ENCODE results near the gene CRHR2. TPM values are rescaled to one million over a fixed set of nuclear protein-coding genes. Genes with fewer than 3 reads are reported as not detected.

Gene CRHR2
- total and polyA plus RNA-seq, 8 donors, result 0.06 to 0.79 (median 0.50) TPM

- TF ChIP-seq, protein P1, sequence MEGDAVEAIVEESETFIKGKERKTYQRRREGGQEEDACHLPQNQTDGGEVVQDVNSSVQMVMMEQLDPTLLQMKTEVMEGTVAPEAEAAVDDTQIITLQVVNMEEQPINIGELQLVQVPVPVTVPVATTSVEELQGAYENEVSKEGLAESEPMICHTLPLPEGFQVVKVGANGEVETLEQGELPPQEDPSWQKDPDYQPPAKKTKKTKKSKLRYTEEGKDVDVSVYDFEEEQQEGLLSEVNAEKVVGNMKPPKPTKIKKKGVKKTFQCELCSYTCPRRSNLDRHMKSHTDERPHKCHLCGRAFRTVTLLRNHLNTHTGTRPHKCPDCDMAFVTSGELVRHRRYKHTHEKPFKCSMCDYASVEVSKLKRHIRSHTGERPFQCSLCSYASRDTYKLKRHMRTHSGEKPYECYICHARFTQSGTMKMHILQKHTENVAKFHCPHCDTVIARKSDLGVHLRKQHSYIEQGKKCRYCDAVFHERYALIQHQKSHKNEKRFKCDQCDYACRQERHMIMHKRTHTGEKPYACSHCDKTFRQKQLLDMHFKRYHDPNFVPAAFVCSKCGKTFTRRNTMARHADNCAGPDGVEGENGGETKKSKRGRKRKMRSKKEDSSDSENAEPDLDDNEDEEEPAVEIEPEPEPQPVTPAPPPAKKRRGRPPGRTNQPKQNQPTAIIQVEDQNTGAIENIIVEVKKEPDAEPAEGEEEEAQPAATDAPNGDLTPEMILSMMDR (IDR thresholded peaks at IDR 0.05), result no peak
- Histone ChIP-seq H3K36me3 (peaks cover 0 to 31% (median 14%) of the 10 kb centered on the region in 3 donors), H3K4me1 (peaks cover 0 to 3% (median 0%) of the 10 kb centered on the region in 3 donors), H3K4me3 (no peak overlapping the region), H3K27me3 (no peaks in the 10 kb centered on the region), H3K27ac (no peak overlapping the region), H3K9me3 (no peaks in the 10 kb centered on the region)
- FAIRE-seq (no peak), ATAC-seq (no peak), DNase-seq (no peak)
- 85 to 88% methylated on average over 4 of the region's 4 CpGs for WGBS, 2 donors
- intact Hi-C loops (cut with DNase I), result no loop called here
These were observed 68.6 kb downstream of the CRHR2 start for GRCh38 chr7:30613366-30614325.

DNA sequence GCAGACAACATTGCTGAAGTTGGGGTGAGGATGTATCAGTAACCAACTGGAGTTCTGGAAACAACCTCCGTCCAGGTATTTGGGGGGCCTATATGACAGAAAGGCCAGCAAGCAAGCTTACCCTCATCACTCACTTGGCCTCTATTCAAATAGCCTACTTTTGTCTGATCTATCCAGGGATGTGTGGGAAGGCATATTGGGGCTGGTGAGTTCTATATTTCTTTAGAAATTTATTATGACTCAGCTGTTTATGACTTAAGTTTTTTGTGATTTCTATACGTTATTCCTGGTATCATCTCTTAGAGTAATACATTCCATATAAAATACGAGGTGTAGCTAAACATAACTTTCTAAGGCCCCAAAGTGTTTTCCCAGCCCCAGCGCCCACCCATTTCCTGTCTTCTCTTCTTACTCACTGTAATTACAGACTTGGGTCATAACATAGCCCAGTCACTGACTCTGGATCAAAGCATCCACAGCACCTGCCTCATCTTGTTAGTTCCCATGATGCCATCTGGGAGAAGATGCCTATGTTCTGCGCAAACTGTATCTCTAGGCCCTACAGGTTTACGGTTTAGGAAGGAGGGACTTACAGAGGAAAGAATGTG, 69.5 kb downstream of the CRHR2 start:
- H3K4me1 ChIP-seq, result peaks cover 0 to 3% (median 0%) of the 10 kb centered on the region in 3 donors
- no peak overlapping the region for H3K4me3 ChIP-seq
- peaks cover 0 to 31% (median 14%) of the 10 kb centered on the region in 3 donors for H3K36me3 ChIP-seq
- intact Hi-C loops (cut with DNase I), result no loop called here
- 86 to 94% methylated on average over 6 of the region's 6 CpGs for WGBS, 2 donors
- FAIRE-seq (no peak), DNase-seq (no peak), ATAC-seq (no peak)
- H3K27ac ChIP-seq, result no peak overlapping the region
- no peaks in the 10 kb centered on the region for H3K9me3 ChIP-seq
- TF ChIP-seq, protein P1 (IDR thresholded peaks at IDR 0.05), result no peak
- no peaks in the 10 kb centered on the region for H3K27me3 ChIP-seq

DNA sequence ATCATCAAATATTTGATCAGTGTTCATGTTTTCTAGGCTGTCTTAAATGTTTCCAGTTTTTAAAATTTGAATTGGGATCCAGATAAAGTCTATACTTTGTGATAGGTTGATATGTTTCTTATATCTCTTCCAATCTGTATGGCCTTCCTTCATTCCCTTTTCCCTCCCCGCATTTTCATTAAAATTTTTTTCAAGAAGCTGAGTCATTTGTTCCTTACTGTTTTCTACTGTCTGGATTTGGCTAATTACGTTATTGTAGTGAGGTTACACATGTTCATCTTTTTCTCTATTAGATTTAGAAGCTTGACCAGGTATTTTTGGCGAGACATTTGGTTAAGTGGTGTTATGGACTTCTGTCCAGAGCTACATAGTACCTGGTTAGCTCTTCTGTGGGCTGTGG, 76.4 kb downstream of the CRHR2 start:
- H3K27me3 ChIP-seq, result no peaks in the 10 kb centered on the region
- no peak for ATAC-seq
- H3K9me3 ChIP-seq, result no peaks in the 10 kb centered on the region
- peaks cover 0 to 40% (median 9%) of the 10 kb centered on the region in 3 donors for H3K36me3 ChIP-seq
- TF ChIP-seq, protein P1 (IDR thresholded peaks at IDR 0.05), result no peak
- H3K4me3 ChIP-seq, result no peak overlapping the region
- intact Hi-C loops (cut with DNase I), result no loop called here
- H3K27ac ChIP-seq, result no peak overlapping the region
- FAIRE-seq, result no peak
- 95% methylated on average over 3 of the region's 3 CpGs for WGBS, 2 donors
- no peaks in the 10 kb centered on the region for H3K4me1 ChIP-seq
- no peak for DNase-seq

DNA sequence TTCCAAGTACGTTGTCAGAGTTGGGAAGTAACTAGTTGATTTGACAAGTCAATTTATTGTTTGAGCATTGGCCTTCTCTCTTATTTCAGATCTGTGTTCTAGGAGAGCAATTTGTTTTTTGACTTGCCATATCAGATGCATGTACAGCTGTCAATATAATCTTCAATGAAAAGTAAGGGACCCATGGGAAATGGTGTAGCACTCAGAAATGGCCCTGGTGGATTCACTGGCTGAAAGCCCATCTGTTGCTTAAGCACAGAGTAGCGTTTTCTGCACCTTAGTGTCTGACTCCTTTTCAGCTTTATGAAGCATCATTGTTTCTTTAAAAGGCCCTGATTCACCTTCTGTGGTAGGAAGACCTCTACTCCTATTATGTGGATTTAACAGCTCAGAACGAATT, 77.4 kb downstream of the CRHR2 start:
- WGBS, 2 donors, result 73 to 81% methylated on average over 3 of the region's 3 CpGs
- DNase-seq (no peak), FAIRE-seq (no peak), ATAC-seq (no peak)
- Histone ChIP-seq H3K27me3 (no peaks in the 10 kb centered on the region), H3K27ac (no peak overlapping the region), H3K36me3 (peaks cover 0 to 49% (median 14%) of the 10 kb centered on the region in 3 donors), H3K9me3 (no peaks in the 10 kb centered on the region), H3K4me1 (no peaks in the 10 kb centered on the region), H3K4me3 (no peak overlapping the region)
- intact Hi-C loops (cut with DNase I), result no loop called here
- TF ChIP-seq, protein P1 (IDR thresholded peaks at IDR 0.05), result no peak

Other genes with a start within 250 kb of the CRHR2 start
- 1 to 10 TPM; 1.9 to 8.0 (median 2.6) TPM for gene NOD1, start 203.7 kb downstream of the CRHR2 start, total RNA-seq
- 1 to 10 TPM; 4.8 to 9.9 TPM for gene NOD1, start 203.7 kb downstream of the CRHR2 start, polyA plus RNA-seq
- 10 to 100 TPM in 5 of 6 donors, 1 to 10 TPM in 1; 9.6 to 18.9 (median 15.6) TPM for gene GGCT, start 177.6 kb downstream of the CRHR2 start, total RNA-seq
- gene GGCT, start 177.6 kb downstream of the CRHR2 start, polyA plus RNA-seq, result 10 to 100 TPM; 26.8 to 30.3 TPM
- gene GARS1, start 87.6 kb downstream of the CRHR2 start, total RNA-seq, result 100 to 1,000 TPM in 1 of 6 donors, 10 to 100 TPM in 5; 34.0 to 191 (median 39.7) TPM
- 10 to 100 TPM; 45.1 to 56.8 TPM for gene GARS1, start 87.6 kb downstream of the CRHR2 start, polyA plus RNA-seq
- 10 to 100 TPM in 3 of 6 donors, 1 to 10 TPM in 3; 4.2 to 11.5 (median 7.5) TPM for gene INMT, start 69.7 kb upstream of the CRHR2 start, total RNA-seq
- 10 to 100 TPM in 1 of 2 donors, 1 to 10 TPM in 1; 9.2 to 18.7 TPM for gene INMT, start 69.7 kb upstream of the CRHR2 start, polyA plus RNA-seq
- gene MINDY4, start 89.0 kb upstream of the CRHR2 start, total RNA-seq, result 1 to 10 TPM; 2.9 to 4.9 (median 3.5) TPM
- 1 to 10 TPM; 3.9 to 4.3 TPM for gene MINDY4, start 89.0 kb upstream of the CRHR2 start, polyA plus RNA-seq
- gene AQP1, start 229.4 kb upstream of the CRHR2 start, total RNA-seq, result 100 to 1,000 TPM; 146 to 273 (median 196) TPM
- 100 to 1,000 TPM; 301 to 450 TPM for gene AQP1, start 229.4 kb upstream of the CRHR2 start, polyA plus RNA-seq